HepG2 (cell line): Measurements from ENCODE around the gene CACNA1G. TPM values are rescaled to one million over a fixed set of nuclear protein-coding genes. Genes with fewer than 3 reads are reported as not detected.

Experiments used
- KLF9 ChIP-seq: IDR thresholded peaks from 2 replicates; pipeline ENCODE4 v1.6.1; 2016; ENCODE audit warnings: low read depth
- PTBP1 ChIP-seq: fragments of 200-400 bp; formaldehyde crosslinking; IDR thresholded peaks from 2 replicates; pipeline ENCODE4 v1.6.1; 2018; ENCODE audit warnings: low read length, low read depth; ENCODE audit not compliant: poor library complexity, severe bottlenecking
- SRSF1 ChIP-seq: fragments of 200-400 bp; formaldehyde crosslinking; optimal IDR thresholded peaks from 2 replicates; pipeline ENCODE3; 2017; ENCODE audit warnings: mild to moderate bottlenecking, low read depth, low read length, moderate library complexity
- TEAD3 ChIP-seq: optimal IDR thresholded peaks from 2 replicates; pipeline ENCODE3; 2016; ENCODE audit warnings: borderline replicate concordance
- ZBTB3 ChIP-seq: sonication (generic); formaldehyde crosslinking; IDR thresholded peaks from 2 replicates; pipeline ENCODE4 v1.4.0; 2020; ENCODE audit warnings: low read depth, mild to moderate bottlenecking, moderate library complexity, missing genetic modification reagents, borderline replicate concordance
- ZBTB39 ChIP-seq: sonication (generic); formaldehyde crosslinking; IDR thresholded peaks from 2 replicates; pipeline ENCODE4 v1.5.0; 2020; ENCODE audit warnings: missing genetic modification reagents
- ZKSCAN1 ChIP-seq: fragments of 150-350 bp; IDR thresholded peaks from 2 replicates; pipeline ENCODE4 v1.6.1; 2014; ENCODE audit warnings: low read length
- ZNF253 ChIP-seq: sonication (generic); formaldehyde crosslinking; IDR thresholded peaks from 2 replicates; pipeline ENCODE4 v1.8.0; 2022; ENCODE audit warnings: mild to moderate bottlenecking, missing genetic modification reagents, borderline replicate concordance
- ZNF275 ChIP-seq: sonication (generic); formaldehyde crosslinking; IDR thresholded peaks from 2 replicates; pipeline ENCODE4 v1.8.0; 2022; ENCODE audit warnings: missing genetic modification reagents, mild to moderate bottlenecking, inconsistent platforms, borderline replicate concordance
- ZNF441 ChIP-seq: sonication (generic); formaldehyde crosslinking; IDR thresholded peaks from 2 replicates; pipeline ENCODE4 v1.7.0; 2021; ENCODE audit warnings: missing genetic modification reagents, borderline replicate concordance
- ZNF558 ChIP-seq: sonication (generic); formaldehyde crosslinking; IDR thresholded peaks from 2 replicates; pipeline ENCODE4 v1.9.0; 2022; ENCODE audit warnings: mild to moderate bottlenecking, missing genetic modification reagents, borderline replicate concordance
- ZSCAN31 ChIP-seq: sonication (generic); formaldehyde crosslinking; IDR thresholded peaks from 2 replicates; pipeline ENCODE4 v1.5.0; 2020; ENCODE audit warnings: low read depth, mild to moderate bottlenecking, missing genetic modification reagents
- polyA plus RNA-seq, 8 experiments: library from polyadenylated mRNA; depleted of rRNA in 3 of 8; stranded (reverse) in 7 of 8; unstranded in 1 of 8; fragments of >200 nt; fragmentation: Illumina TruSeq in 4 of 8; extraction: Trizol in 4 of 8; gene quantifications; 2 replicates each; pipeline versions ENCODE4 v1.2.1 to v1.2.3, GENCODE V29; 2011 to 2016; ENCODE audit warnings: low read depth in 4 of 8, missing spikeins in 1 of 8, mixed read lengths in 1 of 8; ENCODE audit not compliant: insufficient read depth in 1 of 8
- total RNA-seq, 5 experiments: library from RNA; depleted of rRNA; stranded (reverse); fragments of >200 nt; fragmentation: Illumina TruSeq; extraction: Trizol; gene quantifications; 2 replicates each; pipeline ENCODE4 v1.2.3, GENCODE V29; 2016; ENCODE audit warnings: low read depth in 1 of 5
- TF ChIP-seq, protein P1 (sequence below): sonication (generic); formaldehyde crosslinking; IDR thresholded peaks from 2 replicates; pipeline ENCODE4 v1.5.1; 2020; ENCODE audit warnings: missing genetic modification reagents, mild to moderate bottlenecking, borderline replicate concordance
- TF ChIP-seq, protein P2 (sequence below): sonication (generic); formaldehyde crosslinking; IDR thresholded peaks from 2 replicates; pipeline ENCODE4 v1.9.0; 2021; ENCODE audit warnings: mild to moderate bottlenecking, missing genetic modification reagents
- TF ChIP-seq, protein P3 (sequence below): IDR thresholded peaks from 2 replicates; pipeline ENCODE4 v1.6.1; 2016; ENCODE audit warnings: missing compliant biosample characterization, missing genetic modification reagents, borderline replicate concordance

CACNA1G gene
- total and polyA plus RNA-seq, 2 of the 13 experiments (the other 11 are each of a cell fraction or from before 2014, with no cell fraction given), result 0.02 TPM; not detected in 1

DNA sequence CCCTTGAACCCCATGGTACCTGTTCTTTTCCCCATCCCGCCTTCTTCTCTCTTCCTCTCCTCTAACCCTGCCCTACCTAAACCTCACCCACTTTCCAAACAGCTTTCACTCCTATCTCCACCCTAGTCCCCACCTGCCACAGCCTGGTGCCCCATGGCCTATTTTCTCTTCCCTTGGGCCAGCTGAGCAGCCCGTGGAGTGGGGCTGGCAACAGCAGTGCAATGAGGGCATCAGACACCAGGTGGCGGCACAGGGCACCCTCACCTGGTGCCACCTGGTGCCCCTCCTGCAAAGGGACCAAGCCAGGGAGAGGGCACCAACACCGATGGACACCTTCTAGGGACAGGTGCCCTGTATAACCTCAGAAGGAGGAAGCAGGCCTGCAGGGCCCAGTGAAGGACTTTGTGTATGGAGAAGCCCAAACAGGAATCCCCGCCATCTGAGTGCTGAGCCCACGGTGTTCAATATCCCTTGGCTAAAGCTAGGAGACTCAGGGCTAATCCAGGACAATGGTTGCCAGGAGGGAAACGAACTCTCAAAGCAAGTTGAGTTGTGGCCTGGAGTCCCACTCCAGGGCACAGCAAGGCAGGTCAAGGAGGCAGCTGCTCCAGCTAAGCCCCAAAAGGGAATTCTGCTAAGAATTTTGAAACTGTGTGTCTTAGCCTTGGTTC, 70.1 kb downstream of the CACNA1G start (continued):
- TF ChIP-seq ZBTB39 (CRISPR knock-in tag), result no peak
- no peak for TF ChIP-seq ZNF558 (CRISPR knock-in tag)
- TF ChIP-seq KLF9 (CRISPR knock-in tag), result no peak
- no peak for TF ChIP-seq ZBTB3
- TF ChIP-seq, protein P1, sequence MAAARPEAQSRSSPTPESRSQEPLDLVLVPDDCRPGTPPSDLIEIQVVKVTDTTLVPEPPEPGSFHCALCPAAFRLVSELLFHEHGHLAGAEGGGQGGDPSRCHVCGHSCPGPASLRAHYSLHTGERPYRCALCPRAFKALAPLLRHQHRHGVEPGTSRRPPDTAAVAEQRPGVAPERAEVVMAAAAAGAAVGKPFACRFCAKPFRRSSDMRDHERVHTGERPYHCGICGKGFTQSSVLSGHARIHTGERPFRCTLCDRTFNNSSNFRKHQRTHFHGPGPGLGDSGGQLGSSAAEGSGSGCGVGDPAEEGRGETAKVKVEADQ (CRISPR knock-in tag), result no peak
- TF ChIP-seq, protein P2, sequence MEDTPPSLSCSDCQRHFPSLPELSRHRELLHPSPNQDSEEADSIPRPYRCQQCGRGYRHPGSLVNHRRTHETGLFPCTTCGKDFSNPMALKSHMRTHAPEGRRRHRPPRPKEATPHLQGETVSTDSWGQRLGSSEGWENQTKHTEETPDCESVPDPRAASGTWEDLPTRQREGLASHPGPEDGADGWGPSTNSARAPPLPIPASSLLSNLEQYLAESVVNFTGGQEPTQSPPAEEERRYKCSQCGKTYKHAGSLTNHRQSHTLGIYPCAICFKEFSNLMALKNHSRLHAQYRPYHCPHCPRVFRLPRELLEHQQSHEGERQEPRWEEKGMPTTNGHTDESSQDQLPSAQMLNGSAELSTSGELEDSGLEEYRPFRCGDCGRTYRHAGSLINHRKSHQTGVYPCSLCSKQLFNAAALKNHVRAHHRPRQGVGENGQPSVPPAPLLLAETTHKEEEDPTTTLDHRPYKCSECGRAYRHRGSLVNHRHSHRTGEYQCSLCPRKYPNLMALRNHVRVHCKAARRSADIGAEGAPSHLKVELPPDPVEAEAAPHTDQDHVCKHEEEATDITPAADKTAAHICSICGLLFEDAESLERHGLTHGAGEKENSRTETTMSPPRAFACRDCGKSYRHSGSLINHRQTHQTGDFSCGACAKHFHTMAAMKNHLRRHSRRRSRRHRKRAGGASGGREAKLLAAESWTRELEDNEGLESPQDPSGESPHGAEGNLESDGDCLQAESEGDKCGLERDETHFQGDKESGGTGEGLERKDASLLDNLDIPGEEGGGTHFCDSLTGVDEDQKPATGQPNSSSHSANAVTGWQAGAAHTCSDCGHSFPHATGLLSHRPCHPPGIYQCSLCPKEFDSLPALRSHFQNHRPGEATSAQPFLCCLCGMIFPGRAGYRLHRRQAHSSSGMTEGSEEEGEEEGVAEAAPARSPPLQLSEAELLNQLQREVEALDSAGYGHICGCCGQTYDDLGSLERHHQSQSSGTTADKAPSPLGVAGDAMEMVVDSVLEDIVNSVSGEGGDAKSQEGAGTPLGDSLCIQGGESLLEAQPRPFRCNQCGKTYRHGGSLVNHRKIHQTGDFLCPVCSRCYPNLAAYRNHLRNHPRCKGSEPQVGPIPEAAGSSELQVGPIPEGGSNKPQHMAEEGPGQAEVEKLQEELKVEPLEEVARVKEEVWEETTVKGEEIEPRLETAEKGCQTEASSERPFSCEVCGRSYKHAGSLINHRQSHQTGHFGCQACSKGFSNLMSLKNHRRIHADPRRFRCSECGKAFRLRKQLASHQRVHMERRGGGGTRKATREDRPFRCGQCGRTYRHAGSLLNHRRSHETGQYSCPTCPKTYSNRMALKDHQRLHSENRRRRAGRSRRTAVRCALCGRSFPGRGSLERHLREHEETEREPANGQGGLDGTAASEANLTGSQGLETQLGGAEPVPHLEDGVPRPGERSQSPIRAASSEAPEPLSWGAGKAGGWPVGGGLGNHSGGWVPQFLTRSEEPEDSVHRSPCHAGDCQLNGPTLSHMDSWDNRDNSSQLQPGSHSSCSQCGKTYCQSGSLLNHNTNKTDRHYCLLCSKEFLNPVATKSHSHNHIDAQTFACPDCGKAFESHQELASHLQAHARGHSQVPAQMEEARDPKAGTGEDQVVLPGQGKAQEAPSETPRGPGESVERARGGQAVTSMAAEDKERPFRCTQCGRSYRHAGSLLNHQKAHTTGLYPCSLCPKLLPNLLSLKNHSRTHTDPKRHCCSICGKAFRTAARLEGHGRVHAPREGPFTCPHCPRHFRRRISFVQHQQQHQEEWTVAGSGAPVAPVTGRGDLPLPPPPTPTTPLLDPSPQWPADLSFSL, result no peak
- TF ChIP-seq ZKSCAN1, result no peak
- TF ChIP-seq ZNF253 (CRISPR knock-in tag), result no peak
- TF ChIP-seq ZSCAN31 (CRISPR knock-in tag), result no peak
- TF ChIP-seq, protein P3, sequence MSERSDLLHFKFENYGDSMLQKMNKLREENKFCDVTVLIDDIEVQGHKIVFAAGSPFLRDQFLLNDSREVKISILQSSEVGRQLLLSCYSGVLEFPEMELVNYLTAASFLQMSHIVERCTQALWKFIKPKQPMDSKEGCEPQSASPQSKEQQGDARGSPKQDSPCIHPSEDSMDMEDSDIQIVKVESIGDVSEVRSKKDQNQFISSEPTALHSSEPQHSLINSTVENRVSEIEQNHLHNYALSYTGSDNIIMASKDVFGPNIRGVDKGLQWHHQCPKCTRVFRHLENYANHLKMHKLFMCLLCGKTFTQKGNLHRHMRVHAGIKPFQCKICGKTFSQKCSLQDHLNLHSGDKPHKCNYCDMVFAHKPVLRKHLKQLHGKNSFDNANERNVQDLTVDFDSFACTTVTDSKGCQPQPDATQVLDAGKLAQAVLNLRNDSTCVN (CRISPR knock-in tag), result peak; percentile 82; the same call in 1 of the 2 replicates
- peak; percentile 49 for TF ChIP-seq TEAD3 (CRISPR knock-in tag)
- peak; percentile 60 for TF ChIP-seq SRSF1
- TF ChIP-seq PTBP1, result no peak
- TF ChIP-seq ZNF275 (CRISPR knock-in tag), result no peak
- no peak for TF ChIP-seq ZNF441 (CRISPR knock-in tag)
